ENCODE measurements around the gene TYK2.

TYK2 gene

GRCh38 chr19:10403137-10404021, 23.0 kb upstream of the TYK2 start, which contains the start of gene CDC37:
Gene CDC37, minus strand, starts transcription at chr19:10403542. Its CDS starts 63 bp downstream, at chr19:10403479.
- Histone ChIP-seq H3K27ac (ENCODE audit: extremely low read depth, low read depth, low read length) (peak within 1 kb of the TSS; percentile 73), H3K4me1 (ENCODE audit: control insufficient read depth, insufficient read depth, low read length) (peaks cover 8% of the 10 kb centered on the region), H3K36me3 (ENCODE audit: control insufficient read depth in 2 of 2, insufficient read depth in 1 of 2, low read length in 2 of 2) (peaks cover 0 to 27% of the 10 kb centered on the region in 2 experiments; a peak in 1 of 3 replicates), H3K4me3 (ENCODE audit: low read depth, low read length) (peak within 1 kb of the TSS; percentile 99), H3K9me3 (ENCODE audit: control insufficient read depth, insufficient read depth, low read depth, low read length) (no peaks in the 10 kb centered on the region)
- ChIA-PET POLR2A (interaction anchor here (0.5 to 3.3 kb wide), 19 partner anchors 9 to 403 kb away, joined by 3 to 9 read pairs (median 3); partner anchors contain the start of genes DNMT1, PDE4A and TYK2), CTCF (interaction anchor here (0.7 to 10.5 kb wide), 20 partner anchors 9 to 330 kb away, joined by 3 to 193 read pairs (median 4); partner anchors contain the start of genes PDE4A, RAVER1 and TYK2)
- TF ChIP-seq ZNF580 (tag by site-specific recombination; IDR thresholded peaks at IDR 0.05) (no peak), ZSCAN4 (tag by site-specific recombination; IDR thresholded peaks at IDR 0.05) (no peak), ZNF645 (tag by site-specific recombination; IDR thresholded peaks at IDR 0.05) (no peak), ZNF248 (tag by site-specific recombination; IDR thresholded peaks at IDR 0.05) (no peak), SCRT2 (tag by site-specific recombination; IDR thresholded peaks at IDR 0.05) (no peak), ZNF202 (tag by site-specific recombination; IDR thresholded peaks at IDR 0.05; ENCODE audit: borderline replicate concordance) (no peak), ZNF48 (tag by site-specific recombination; IDR thresholded peaks at IDR 0.05) (no peak), ZXDB (tag by site-specific recombination; IDR thresholded peaks at IDR 0.05) (no peak; the same call in 1 of the 2 replicates), ZNF433 (tag by site-specific recombination; IDR thresholded peaks at IDR 0.05; ENCODE audit: low read depth) (no peak), ZNF548 (tag by site-specific recombination; IDR thresholded peaks at IDR 0.05) (no peak), TCF7L2 (IDR thresholded peaks at IDR 0.05; ENCODE audit: borderline replicate concordance, low read depth, low read length) (no peak), ZNF837 (tag by site-specific recombination; IDR thresholded peaks at IDR 0.05) (no peak), KLF10 (tag by site-specific recombination; IDR thresholded peaks at IDR 0.05) (peak; percentile 78), ZSCAN30 (tag by site-specific recombination; IDR thresholded peaks at IDR 0.05) (peak; percentile 87), ZNF701 (tag by site-specific recombination; IDR thresholded peaks at IDR 0.05) (no peak), ZNF223 (tag by site-specific recombination; IDR thresholded peaks at IDR 0.05) (no peak), ZSCAN16 (tag by site-specific recombination; IDR thresholded peaks at IDR 0.05) (no peak), ZNF560 (tag by site-specific recombination; IDR thresholded peaks at IDR 0.05; ENCODE audit: borderline replicate concordance) (no peak), ZNF398 (tag by site-specific recombination; IDR thresholded peaks at IDR 0.05) (no peak), ZNF148 (tag by site-specific recombination; IDR thresholded peaks at IDR 0.05; ENCODE audit: borderline replicate concordance) (no peak; the same call in 1 of the 2 replicates), ZBTB1 (tag by site-specific recombination; IDR thresholded peaks at IDR 0.05) (no peak), PRDM6 (tag by site-specific recombination; IDR thresholded peaks at IDR 0.05) (no peak), ZFP41 (tag by site-specific recombination; IDR thresholded peaks at IDR 0.05; ENCODE audit: borderline replicate concordance) (no peak), ZNF423 (tag by site-specific recombination; IDR thresholded peaks at IDR 0.05) (peak; percentile 76), ZNF621 (tag by site-specific recombination; IDR thresholded peaks at IDR 0.05) (no peak), ZNF670 (tag by site-specific recombination; IDR thresholded peaks at IDR 0.05; ENCODE audit: low read depth) (no peak), ZNF174 (tag by site-specific recombination; IDR thresholded peaks at IDR 0.05) (no peak), TRIM28 (IDR thresholded peaks at IDR 0.05; ENCODE audit: borderline replicate concordance, low read length) (no peak), ZNF624 (tag by site-specific recombination; IDR thresholded peaks at IDR 0.05) (no peak), YY1 (tag by site-specific recombination; IDR thresholded peaks at IDR 0.05) (peak; percentile 83)

Data from HEK293 (cell line).